Thyroid gland (tissue), 4 donors: Measurements from ENCODE around the gene SCN4A.
A peak's percentile ranks its signal among the peaks of the same experiment; 100 is the strongest.

Experiments
- CTCF ChIP-seq, 6 experiments: fragments of 200-600 bp in 3 of 6; fragments of 450-650 bp in 3 of 6; sonication (generic) in 3 of 6; IDR thresholded peaks; one replicate each; pipeline ENCODE4 v1.5.1; 2016 to 2019; ENCODE audit warnings: antibody characterized with exemption in 6 of 6, mild to moderate bottlenecking in 2 of 6, inconsistent platforms in 1 of 6, moderate library complexity in 1 of 6
- POLR2A ChIP-seq, 2 donors: fragments of 450-650 bp; IDR thresholded peaks; one replicate each; pipeline ENCODE4 v1.6.1; 2017; ENCODE audit warnings: antibody characterized with exemption in 2 of 2, mild to moderate bottlenecking in 2 of 2, moderate library complexity in 1 of 2

- TF ChIP-seq CTCF (IDR thresholded peaks at IDR 0.05) (peak; percentile 60 to 87 (median 70)), POLR2A (IDR thresholded peaks at IDR 0.05) (no peak)
Measured at GRCh38 chr17:63946440-63947363, 26.0 kb downstream of the SCN4A start.
